ENCODE results near the gene PAQR9.

PAQR9 gene

GRCh38 chr3:142916605-142917004 is 46.9 kb downstream of the PAQR9 start:
- H3K36me3 Mint-ChIP-seq (ENCODE audit: low read depth), result no peaks in the 10 kb centered on the region
- H3K27me3 Mint-ChIP-seq (ENCODE audit: low read depth, poor library complexity), result peaks cover 14% of the 10 kb centered on the region
- H3K4me3 Mint-ChIP-seq, result no peak overlapping the region
- peak overlapping the region; percentile 20 for H3K27ac Mint-ChIP-seq
- no peak for DNase-seq
- no peak for TF ChIP-seq CTCF (IDR thresholded peaks at IDR 0.05)
- H3K9me3 Mint-ChIP-seq, result peaks cover 9% of the 10 kb centered on the region
- H3K4me1 Mint-ChIP-seq, result no peaks in the 10 kb centered on the region

GRCh38 chr3:142915636-142916035 is 47.8 kb downstream of the PAQR9 start:
- no peaks in the 10 kb centered on the region for H3K4me1 Mint-ChIP-seq
- H3K9me3 Mint-ChIP-seq, result peaks cover 9% of the 10 kb centered on the region
- no peaks in the 10 kb centered on the region for H3K36me3 Mint-ChIP-seq (ENCODE audit: low read depth)
- TF ChIP-seq CTCF (IDR thresholded peaks at IDR 0.05), result no peak
- no peak overlapping the region for H3K4me3 Mint-ChIP-seq
- peaks cover 14% of the 10 kb centered on the region for H3K27me3 Mint-ChIP-seq (ENCODE audit: low read depth, poor library complexity)
- no peak for DNase-seq
- no peak overlapping the region for H3K27ac Mint-ChIP-seq

- Mint-ChIP-seq H3K27ac (no peak overlapping the region), H3K4me3 (no peak overlapping the region), H3K27me3 (ENCODE audit: low read depth, poor library complexity) (peaks cover 8% of the 10 kb centered on the region), H3K36me3 (ENCODE audit: low read depth) (no peaks in the 10 kb centered on the region), H3K4me1 (no peaks in the 10 kb centered on the region), H3K9me3 (peaks cover 5% of the 10 kb centered on the region)
- DNase-seq, result no peak
- TF ChIP-seq CTCF (IDR thresholded peaks at IDR 0.05), result no peak
These were observed 49.1 kb downstream of the PAQR9 start for GRCh38 chr3:142914286-142914811.

- TF ChIP-seq CTCF (IDR thresholded peaks at IDR 0.05), result no peak
- Mint-ChIP-seq H3K36me3 (ENCODE audit: low read depth) (no peaks in the 10 kb centered on the region), H3K27me3 (ENCODE audit: low read depth, poor library complexity) (peaks cover 5% of the 10 kb centered on the region), H3K27ac (no peak overlapping the region), H3K9me3 (no peaks in the 10 kb centered on the region), H3K4me3 (no peak overlapping the region), H3K4me1 (no peaks in the 10 kb centered on the region)
- no peak for DNase-seq
These were observed 50.0 kb downstream of the PAQR9 start for GRCh38 chr3:142913432-142913831.

- no peaks in the 10 kb centered on the region for H3K36me3 Mint-ChIP-seq (ENCODE audit: low read depth)
- H3K9me3 Mint-ChIP-seq, result no peaks in the 10 kb centered on the region
- DNase-seq, result no peak
- H3K27me3 Mint-ChIP-seq (ENCODE audit: low read depth, poor library complexity), result peaks cover 3% of the 10 kb centered on the region
- H3K4me3 Mint-ChIP-seq, result no peak overlapping the region
- no peaks in the 10 kb centered on the region for H3K4me1 Mint-ChIP-seq
- no peak overlapping the region for H3K27ac Mint-ChIP-seq
- TF ChIP-seq CTCF (IDR thresholded peaks at IDR 0.05), result no peak
These were observed 50.9 kb downstream of the PAQR9 start for GRCh38 chr3:142912402-142913172.

Measured in nephron progenitor cell (in vitro differentiated cells).